Upper lobe of left lung (tissue), 6 donors: ENCODE results near the gene CDK13. TPM values are rescaled to one million over a fixed set of nuclear protein-coding genes. Genes with fewer than 3 reads are reported as not detected.

ENCODE experiments used
- ATAC-seq, 2 donors: fragments of 200-7000 bp; cut with Tn5 transposase; one replicate each; pipeline ENCODE4 v1.9.1; 2022; ENCODE audit warnings: mild to moderate bottlenecking in 2 of 2, moderate library complexity in 2 of 2; ENCODE audit not compliant: low FRiP score in 2 of 2
- DNase-seq, 2 donors: peaks; one replicate each; pipeline ENCODE4 v3.0.0-alpha.2; 2019 to 2020
- H3K27ac ChIP-seq, 4 donors: fragments of 200-600 bp; sonication (generic); one replicate each; pipeline ENCODE4 v1.5.1; 2016 to 2019
- H3K27me3 ChIP-seq, 4 donors: fragments of 200-600 bp; sonication (generic); one replicate each; pipeline ENCODE4 v1.5.1; 2017 to 2019
- H3K36me3 ChIP-seq, 4 donors: fragments of 200-600 bp; sonication (generic); one replicate each; pipeline ENCODE4 v1.5.1; 2016 to 2019
- H3K4me1 ChIP-seq, 4 donors: fragments of 200-600 bp; sonication (generic); one replicate each; pipeline ENCODE4 v1.5.1; 2018 to 2019
- H3K4me3 ChIP-seq, 4 donors: fragments of 200-600 bp; sonication (generic); one replicate each; pipeline ENCODE4 v1.5.1; 2017 to 2019; ENCODE audit warnings: mild to moderate bottlenecking in 2 of 4, moderate library complexity in 1 of 4
- H3K9me3 ChIP-seq, 4 donors: fragments of 200-600 bp; sonication (generic); one replicate each; pipeline ENCODE4 v1.5.1; 2018 to 2019
- CTCF ChIP-seq, 6 experiments: fragments of 450-650 bp in 4 of 6; fragments of 200-600 bp in 2 of 6; sonication (generic) in 2 of 6; IDR thresholded peaks; one replicate each; pipeline ENCODE4 v1.5.1; 2016 to 2019; ENCODE audit warnings: antibody characterized with exemption in 6 of 6
- EP300 ChIP-seq, 4 donors: sonication (generic); formaldehyde crosslinking; IDR thresholded peaks; one replicate each; pipeline ENCODE4 v1.5.1; 2017; ENCODE audit warnings: antibody characterized with exemption in 4 of 4, control low read depth in 2 of 4
- POLR2A ChIP-seq, 4 donors: fragments of 450-650 bp; IDR thresholded peaks; one replicate each; pipeline ENCODE4 v1.5.1; 2016 to 2017; ENCODE audit warnings: antibody characterized with exemption in 4 of 4, mild to moderate bottlenecking in 2 of 4
- POLR2AphosphoS5 ChIP-seq, 2 donors: sonication (generic); formaldehyde crosslinking; IDR thresholded peaks; one replicate each; pipeline ENCODE4 v1.5.1; 2017; ENCODE audit warnings: antibody characterized with exemption in 2 of 2
- WGBS, 2 donors: methylation state at CpG; one replicate each; pipeline ENCODE4 v1.1.5; 2017 to 2018; 5-methylcytosine and 5-hydroxymethylcytosine counted together
- total RNA-seq, 6 donors: library from RNA; depleted of rRNA in 4 of 6; stranded (reverse); fragments of >200 nt in 4 of 6; gene quantifications; one replicate each; pipeline versions ENCODE4 v1.1.0 to v1.2.1, GENCODE V29; 2016 to 2021
- donor health status: DM: no; HTN: no; CAD: no; lungs with moderate emphysema.
- donor health status: DM: no; HTN: yes; CAD: no; lungs with severe emphysema.

CDK13 gene
- total RNA-seq, 6 donors from 2014 or later, result 39.0 to 145 (median 77.3) TPM

- TF ChIP-seq CTCF (IDR thresholded peaks at IDR 0.05), result no peak
- TF ChIP-seq POLR2A (IDR thresholded peaks at IDR 0.05), result no peak
- no peak for TF ChIP-seq EP300 (IDR thresholded peaks at IDR 0.05)
- no peak for TF ChIP-seq POLR2AphosphoS5 (IDR thresholded peaks at IDR 0.05)
- ATAC-seq, result no peak
- H3K4me1 ChIP-seq, result peaks cover 0 to 2% (median 0%) of the 10 kb centered on the region in 4 donors
These were observed 15.9 kb upstream of the CDK13 start for GRCh38 chr7:39934132-39934531.

DNA sequence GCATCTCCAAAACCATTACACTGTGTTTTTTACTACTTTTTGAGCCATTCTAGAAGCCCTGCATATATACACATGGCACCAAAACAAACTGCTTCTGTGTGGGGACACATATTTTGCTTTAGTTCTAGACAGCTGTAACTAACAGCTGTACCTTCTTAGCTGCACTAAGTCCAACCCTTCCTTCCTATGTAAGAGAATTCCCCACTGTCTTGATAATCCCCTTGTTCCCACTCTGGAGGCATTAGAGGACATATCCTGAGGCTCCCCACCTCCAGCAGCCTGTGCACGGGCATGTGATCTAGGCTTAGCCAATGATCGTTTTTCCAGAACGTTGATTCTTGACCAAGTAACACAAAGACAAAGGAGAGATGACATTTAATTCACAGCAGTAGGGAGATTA is 13.3 kb upstream of the CDK13 start:
- Histone ChIP-seq H3K36me3 (no peaks in the 10 kb centered on the region), H3K27me3 (no peaks in the 10 kb centered on the region), H3K4me3 (no peak overlapping the region), H3K4me1 (no peaks in the 10 kb centered on the region), H3K9me3 (no peaks in the 10 kb centered on the region), H3K27ac (no peak overlapping the region)
- ATAC-seq (no peak), DNase-seq (no peak)
- 64 to 85% methylated on average over 3 of the region's 3 CpGs for WGBS, 2 donors
- TF ChIP-seq CTCF (IDR thresholded peaks at IDR 0.05) (no peak), POLR2AphosphoS5 (IDR thresholded peaks at IDR 0.05) (no peak), POLR2A (IDR thresholded peaks at IDR 0.05) (no peak), EP300 (IDR thresholded peaks at IDR 0.05) (no peak)

More at GRCh38 chr7:39934132-39934531, 15.9 kb upstream of the CDK13 start:
- Histone ChIP-seq H3K9me3 (no peaks in the 10 kb centered on the region), H3K27me3 (no peaks in the 10 kb centered on the region), H3K36me3 (no peaks in the 10 kb centered on the region), H3K27ac (no peak overlapping the region), H3K4me3 (no peak overlapping the region)
- 82 to 92% methylated on average over 1 of the region's 1 CpG for WGBS, 2 donors
- no peak for DNase-seq

DNA sequence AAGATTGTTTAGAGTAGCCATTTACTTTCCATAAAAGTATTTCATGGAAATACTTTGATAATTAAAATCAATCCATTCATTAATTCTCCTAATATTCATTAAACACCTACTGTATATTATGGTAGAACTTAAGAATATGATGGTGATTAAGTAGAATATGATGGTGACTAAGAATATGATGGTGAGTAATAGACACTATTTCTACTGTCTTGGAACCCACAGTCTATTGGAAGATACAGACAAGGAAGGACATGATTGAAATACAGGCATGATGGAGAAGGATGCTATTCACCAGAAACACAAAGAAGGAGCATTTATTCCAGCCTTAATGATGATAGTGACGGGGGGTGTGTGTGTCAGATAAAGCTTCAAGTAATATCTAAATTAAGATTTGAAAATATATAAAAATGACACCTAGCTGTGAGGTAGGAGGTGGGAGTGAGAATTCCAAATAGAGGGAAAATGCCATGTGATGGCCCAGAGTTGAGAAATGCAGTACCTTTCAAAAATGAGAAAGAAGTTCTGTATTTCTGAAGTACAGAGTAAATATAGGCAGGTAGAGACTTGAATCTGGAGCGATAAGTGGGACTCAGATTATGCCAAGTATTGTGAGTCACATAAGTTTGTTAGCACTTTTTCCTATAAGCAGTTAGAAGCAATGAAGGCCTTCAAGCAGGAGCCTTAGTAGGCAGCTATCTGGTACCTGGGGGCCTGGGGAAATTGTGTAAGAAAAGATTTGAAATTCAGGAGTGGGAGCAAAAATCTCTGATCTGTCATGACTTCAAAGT is 12.5 kb upstream of the CDK13 start:
- no peak overlapping the region for H3K27ac ChIP-seq
- H3K4me3 ChIP-seq, result no peak overlapping the region
- H3K4me1 ChIP-seq, result no peaks in the 10 kb centered on the region
- no peaks in the 10 kb centered on the region for H3K9me3 ChIP-seq
- H3K36me3 ChIP-seq, result no peaks in the 10 kb centered on the region
- ATAC-seq (no peak), DNase-seq (no peak)
- H3K27me3 ChIP-seq, result no peaks in the 10 kb centered on the region
- WGBS, 2 donors, result 75 to 84% methylated on average over 2 of the region's 2 CpGs
- TF ChIP-seq POLR2A (IDR thresholded peaks at IDR 0.05) (no peak), EP300 (IDR thresholded peaks at IDR 0.05) (no peak)

GRCh38 chr7:39942883-39943282 is 7.2 kb upstream of the CDK13 start:
- TF ChIP-seq POLR2A (IDR thresholded peaks at IDR 0.05), result no peak
- no peak for TF ChIP-seq CTCF (IDR thresholded peaks at IDR 0.05)
- no peak for TF ChIP-seq POLR2AphosphoS5 (IDR thresholded peaks at IDR 0.05)
- no peak for TF ChIP-seq EP300 (IDR thresholded peaks at IDR 0.05)
- Histone ChIP-seq H3K4me1 (peaks cover 0 to 2% (median 0%) of the 10 kb centered on the region in 4 donors), H3K27me3 (no peaks in the 10 kb centered on the region), H3K4me3 (no peak overlapping the region), H3K27ac (no peak overlapping the region), H3K36me3 (no peaks in the 10 kb centered on the region), H3K9me3 (no peaks in the 10 kb centered on the region)
- ATAC-seq (no peak), DNase-seq (no peak)
- WGBS, 2 donors, result 97 to 100% methylated on average over 2 of the region's 2 CpGs

DNA sequence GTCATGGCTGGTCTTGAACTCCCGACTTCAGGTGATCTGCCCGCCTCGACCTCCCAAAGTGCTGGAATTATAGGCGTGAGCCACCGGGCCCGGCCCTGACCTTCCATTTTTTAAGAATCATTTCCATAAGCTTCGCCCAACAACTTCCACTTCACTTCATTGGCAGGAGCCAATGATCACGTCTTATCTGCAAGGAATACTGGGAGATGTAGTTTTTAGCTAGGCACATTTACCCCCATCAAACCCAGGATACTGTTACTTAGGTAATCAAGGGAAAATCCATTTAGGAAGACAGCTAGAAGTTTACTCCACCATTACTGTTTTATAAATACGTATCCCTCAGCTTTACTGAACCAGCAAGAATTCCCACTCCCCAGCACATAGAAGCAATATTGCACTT is 3.4 kb upstream of the CDK13 start:
- no peak for TF ChIP-seq CTCF (IDR thresholded peaks at IDR 0.05)
- Histone ChIP-seq H3K4me3 (no peak overlapping the region), H3K36me3 (no peaks in the 10 kb centered on the region), H3K9me3 (no peaks in the 10 kb centered on the region), H3K27ac (no peak overlapping the region), H3K4me1 (peaks cover 5 to 9% (median 7%) of the 10 kb centered on the region in 4 donors), H3K27me3 (no peaks in the 10 kb centered on the region)
- ATAC-seq (no peak), DNase-seq (no peak)
- 87 to 89% methylated on average over 9 of the region's 9 CpGs for WGBS, 2 donors
